ENCODE data around the gene HS2ST1.

- TF ChIP-seq POLR2A (IDR thresholded peaks at IDR 0.05): no peak
- no peak for TF ChIP-seq CTCF (IDR thresholded peaks at IDR 0.05)
Observed at GRCh38 chr1:87150143-87150542, 235.7 kb downstream of the HS2ST1 start.

All from vagina (tissue), 2 donors.